ENCODE measurements around the gene RBFOX2. TPM values are rescaled to one million over a fixed set of nuclear protein-coding genes. Genes with fewer than 3 reads are reported as not detected.
A peak's percentile ranks its signal among the peaks of the same experiment; 100 is the strongest.
"Not testable (repeated sequence)": the region's sequence is repeated elsewhere in the genome, so short reads cannot be mapped to it uniquely, and the experiment has no call there.

The RBFOX2 gene
- total RNA-seq, 1 experiment from 2014 or later: 24.2 TPM

DNA sequence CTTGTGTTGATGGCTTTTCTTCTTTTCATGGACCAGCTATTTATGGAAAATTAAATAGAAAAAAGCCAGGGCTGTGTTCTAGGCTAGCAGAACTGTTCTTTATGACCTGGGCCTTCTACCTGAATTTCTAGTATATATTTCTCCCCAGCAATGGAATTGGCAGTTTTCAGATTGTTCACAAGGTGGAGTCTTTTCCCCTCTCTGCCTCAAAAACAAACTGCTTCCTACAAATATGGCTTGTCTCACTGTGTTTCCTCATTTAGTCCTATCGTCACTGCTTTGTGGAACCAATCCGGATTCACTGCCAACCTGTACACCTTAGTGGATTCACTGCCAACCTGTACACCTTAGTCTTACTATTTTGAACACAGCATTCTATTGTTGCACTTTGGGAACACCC is 316.0 kb downstream of the RBFOX2 start:
- no peaks in the 10 kb centered on the region for H3K27me3 ChIP-seq (ENCODE audit: low read length)
- H3K9ac ChIP-seq (ENCODE audit: low read length): no peak overlapping the region
- H3K79me2 ChIP-seq (ENCODE audit: low read length): no peaks in the 10 kb centered on the region
- H3K9me3 ChIP-seq (ENCODE audit: low read length): no peaks in the 10 kb centered on the region
- no peaks in the 10 kb centered on the region for H3K36me3 ChIP-seq (ENCODE audit: insufficient read depth, low read length)
- no peaks in the 10 kb centered on the region for H3K9me2 ChIP-seq (replicated peaks; ENCODE audit: insufficient read depth, low read length)
- no peak overlapping the region for H3K4me2 ChIP-seq (ENCODE audit: low read depth, low read length, poor library complexity, severe bottlenecking)
- DNase-seq: peak; percentile 75
- no peak overlapping the region for H3K27ac ChIP-seq (ENCODE audit: low read length)
- no peaks in the 10 kb centered on the region for H3K4me1 ChIP-seq (ENCODE audit: low read length)
- no peak overlapping the region for H3K4me3 ChIP-seq (ENCODE audit: low read length)
- no peaks in the 10 kb centered on the region for H4K20me1 ChIP-seq (ENCODE audit: insufficient read depth, low read depth, low read length)
- H2AFZ ChIP-seq (ENCODE audit: low read length): no peak overlapping the region

DNA sequence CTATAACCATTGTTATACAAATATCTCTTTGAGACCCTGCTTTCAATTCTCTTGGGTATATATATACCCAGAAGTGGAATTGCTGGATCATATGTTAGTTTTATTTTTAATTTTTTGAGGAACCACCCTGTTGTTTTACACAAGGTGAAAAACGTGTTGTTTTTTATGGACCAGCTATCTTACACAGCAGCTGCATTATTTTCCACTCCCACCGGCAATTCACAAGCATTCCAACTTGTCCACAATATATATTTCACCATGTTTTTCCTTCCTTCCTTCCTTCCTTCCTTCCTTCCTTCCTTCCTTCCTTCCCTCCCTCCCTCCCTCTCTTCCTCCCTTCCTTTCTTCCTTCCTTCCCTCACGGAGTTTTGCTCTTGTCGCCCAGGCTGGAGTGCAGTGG is 317.3 kb downstream of the RBFOX2 start:
- DNase-seq: no peak
- no peak overlapping the region for H2AFZ ChIP-seq (ENCODE audit: low read length)
- H3K9me2 ChIP-seq (replicated peaks; ENCODE audit: insufficient read depth, low read length): no peaks in the 10 kb centered on the region
- no peaks in the 10 kb centered on the region for H3K4me1 ChIP-seq (ENCODE audit: low read length)
- H3K9me3 ChIP-seq (ENCODE audit: low read length): no peaks in the 10 kb centered on the region
- no peak overlapping the region for H3K4me2 ChIP-seq (ENCODE audit: low read depth, low read length, poor library complexity, severe bottlenecking)
- H3K79me2 ChIP-seq (ENCODE audit: low read length): no peaks in the 10 kb centered on the region
- H3K27ac ChIP-seq (ENCODE audit: low read length): no peak overlapping the region
- no peaks in the 10 kb centered on the region for H3K36me3 ChIP-seq (ENCODE audit: insufficient read depth, low read length)
- no peak overlapping the region for H3K9ac ChIP-seq (ENCODE audit: low read length)
- H3K27me3 ChIP-seq (ENCODE audit: low read length): no peaks in the 10 kb centered on the region
- no peaks in the 10 kb centered on the region for H4K20me1 ChIP-seq (ENCODE audit: insufficient read depth, low read depth, low read length)
- no peak overlapping the region for H3K4me3 ChIP-seq (ENCODE audit: low read length)

GRCh38 chr22:35708917-35709316 is 319.7 kb downstream of the RBFOX2 start:
- Histone ChIP-seq H3K9me2 (replicated peaks; ENCODE audit: insufficient read depth, low read length) (no peaks in the 10 kb centered on the region), H3K27me3 (ENCODE audit: low read length) (no peaks in the 10 kb centered on the region), H3K27ac (ENCODE audit: low read length) (no peak overlapping the region), H3K4me2 (ENCODE audit: low read depth, low read length, poor library complexity, severe bottlenecking) (no peak overlapping the region), H3K36me3 (ENCODE audit: insufficient read depth, low read length) (no peaks in the 10 kb centered on the region), H3K4me1 (ENCODE audit: low read length) (no peaks in the 10 kb centered on the region), H3K4me3 (ENCODE audit: low read length) (no peak overlapping the region), H3K79me2 (ENCODE audit: low read length) (no peaks in the 10 kb centered on the region), H4K20me1 (ENCODE audit: insufficient read depth, low read depth, low read length) (no peaks in the 10 kb centered on the region), H2AFZ (ENCODE audit: low read length) (no peak overlapping the region), H3K9me3 (ENCODE audit: low read length) (no peaks in the 10 kb centered on the region), H3K9ac (ENCODE audit: low read length) (no peak overlapping the region)
- no peak for DNase-seq

GRCh38 chr22:35708453-35708852 is 320.2 kb downstream of the RBFOX2 start:
- Histone ChIP-seq H2AFZ (ENCODE audit: low read length) (no peak overlapping the region), H3K4me2 (ENCODE audit: low read depth, low read length, poor library complexity, severe bottlenecking) (no peak overlapping the region), H3K36me3 (ENCODE audit: insufficient read depth, low read length) (no peaks in the 10 kb centered on the region), H4K20me1 (ENCODE audit: insufficient read depth, low read depth, low read length) (no peaks in the 10 kb centered on the region), H3K4me3 (ENCODE audit: low read length) (no peak overlapping the region), H3K27me3 (ENCODE audit: low read length) (no peaks in the 10 kb centered on the region), H3K9ac (ENCODE audit: low read length) (no peak overlapping the region), H3K4me1 (ENCODE audit: low read length) (no peaks in the 10 kb centered on the region), H3K9me3 (ENCODE audit: low read length) (no peaks in the 10 kb centered on the region), H3K9me2 (replicated peaks; ENCODE audit: insufficient read depth, low read length) (no peaks in the 10 kb centered on the region), H3K79me2 (ENCODE audit: low read length) (no peaks in the 10 kb centered on the region), H3K27ac (ENCODE audit: low read length) (no peak overlapping the region)
- no peak for DNase-seq

- Histone ChIP-seq H3K4me3 (ENCODE audit: low read length) (no peak overlapping the region), H3K4me1 (ENCODE audit: low read length) (no peaks in the 10 kb centered on the region), H2AFZ (ENCODE audit: low read length) (no peak overlapping the region), H3K9me3 (ENCODE audit: low read length) (no peaks in the 10 kb centered on the region), H3K9me2 (replicated peaks; ENCODE audit: insufficient read depth, low read length) (no peaks in the 10 kb centered on the region), H3K36me3 (ENCODE audit: insufficient read depth, low read length) (no peaks in the 10 kb centered on the region), H3K79me2 (ENCODE audit: low read length) (no peaks in the 10 kb centered on the region), H3K9ac (ENCODE audit: low read length) (no peak overlapping the region), H3K27ac (ENCODE audit: low read length) (no peak overlapping the region), H3K27me3 (ENCODE audit: low read length) (no peaks in the 10 kb centered on the region), H3K4me2 (ENCODE audit: low read depth, low read length, poor library complexity, severe bottlenecking) (no peak overlapping the region), H4K20me1 (ENCODE audit: insufficient read depth, low read depth, low read length) (no peaks in the 10 kb centered on the region)
- DNase-seq: no peak
These were observed 323.5 kb downstream of the RBFOX2 start for GRCh38 chr22:35705141-35705540.

DNA sequence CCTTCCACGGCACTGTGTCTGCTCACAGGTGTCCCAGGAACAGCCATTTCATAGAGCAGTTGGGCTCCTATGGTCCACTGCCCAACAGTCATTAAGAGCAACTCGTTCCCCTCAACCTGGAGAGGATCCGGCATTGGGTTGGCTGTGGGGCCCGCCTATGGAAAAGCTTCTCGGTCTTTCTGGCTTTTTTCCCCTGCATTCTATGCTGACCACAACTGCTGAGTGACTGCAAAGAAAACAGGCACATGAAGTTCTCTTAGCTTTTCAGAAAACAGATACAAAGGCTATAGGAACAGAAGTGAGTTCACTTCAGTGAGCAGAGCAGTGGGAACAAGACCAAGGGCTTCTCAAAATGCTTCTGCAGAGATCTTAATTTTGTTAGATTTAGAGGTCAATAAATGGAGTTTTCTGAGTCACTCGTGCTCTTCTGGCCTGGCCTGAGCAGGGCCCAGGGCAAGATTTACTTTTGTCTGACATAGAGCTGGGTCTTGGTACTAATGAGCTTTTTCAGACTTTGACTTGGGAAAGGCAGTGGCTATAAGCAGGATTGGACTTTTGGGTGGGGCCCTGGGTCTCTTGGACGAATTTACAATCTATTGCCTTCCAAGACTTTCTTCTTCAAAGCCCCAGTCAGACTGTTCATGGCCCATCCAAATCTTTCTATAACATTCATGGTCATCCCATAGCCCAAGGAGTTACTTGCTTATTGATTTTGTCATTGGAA is 324.6 kb downstream of the RBFOX2 start:
- H3K9me3 ChIP-seq (ENCODE audit: low read length): no peaks in the 10 kb centered on the region
- H3K79me2 ChIP-seq (ENCODE audit: low read length): no peaks in the 10 kb centered on the region
- DNase-seq: no peak
- H3K27me3 ChIP-seq (ENCODE audit: low read length): no peaks in the 10 kb centered on the region
- H4K20me1 ChIP-seq (ENCODE audit: insufficient read depth, low read depth, low read length): no peaks in the 10 kb centered on the region
- no peak overlapping the region for H3K4me3 ChIP-seq (ENCODE audit: low read length)
- no peak overlapping the region for H3K9ac ChIP-seq (ENCODE audit: low read length)
- no peaks in the 10 kb centered on the region for H3K9me2 ChIP-seq (replicated peaks; ENCODE audit: insufficient read depth, low read length)
- H3K36me3 ChIP-seq (ENCODE audit: insufficient read depth, low read length): no peaks in the 10 kb centered on the region
- H3K27ac ChIP-seq (ENCODE audit: low read length): no peak overlapping the region
- H3K4me2 ChIP-seq (ENCODE audit: low read depth, low read length, poor library complexity, severe bottlenecking): no peak overlapping the region
- no peak overlapping the region for H2AFZ ChIP-seq (ENCODE audit: low read length)
- H3K4me1 ChIP-seq (ENCODE audit: low read length): no peaks in the 10 kb centered on the region

GRCh38 chr22:35699852-35700251 is 328.8 kb downstream of the RBFOX2 start:
- not testable (repeated sequence) for H4K20me1 ChIP-seq (ENCODE audit: insufficient read depth, low read depth, low read length); H2AFZ ChIP-seq (ENCODE audit: low read length); H3K9ac ChIP-seq (ENCODE audit: low read length); H3K27ac ChIP-seq (ENCODE audit: low read length); DNase-seq; H3K9me2 ChIP-seq (replicated peaks; ENCODE audit: insufficient read depth, low read length); H3K4me3 ChIP-seq (ENCODE audit: low read length); H3K4me1 ChIP-seq (ENCODE audit: low read length); H3K79me2 ChIP-seq (ENCODE audit: low read length); H3K27me3 ChIP-seq (ENCODE audit: low read length); H3K4me2 ChIP-seq (ENCODE audit: low read depth, low read length, poor library complexity, severe bottlenecking); H3K36me3 ChIP-seq (ENCODE audit: insufficient read depth, low read length); H3K9me3 ChIP-seq (ENCODE audit: low read length)

DNA sequence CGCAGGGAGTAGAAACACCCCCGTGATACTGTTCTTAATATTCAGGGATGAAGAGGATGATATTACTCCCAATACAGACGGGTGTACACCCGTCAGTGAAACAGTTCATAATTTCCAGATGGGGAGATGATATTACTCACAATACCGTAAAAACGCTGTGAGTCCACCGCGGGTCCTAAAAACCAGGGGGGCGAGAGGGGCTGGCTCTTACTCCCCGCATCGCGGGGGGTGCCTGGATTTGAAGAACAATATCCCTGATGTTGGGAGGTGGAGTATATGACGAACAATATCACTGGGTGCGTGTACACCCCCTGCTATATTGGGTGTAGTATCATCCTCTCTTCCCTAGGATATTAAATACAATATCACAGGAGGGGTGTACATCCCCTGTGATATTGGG is 331.5 kb downstream of the RBFOX2 start:
- Histone ChIP-seq H3K9me2 (replicated peaks; ENCODE audit: insufficient read depth, low read length) (no peaks in the 10 kb centered on the region), H2AFZ (ENCODE audit: low read length) (no peak overlapping the region), H3K27me3 (ENCODE audit: low read length) (no peaks in the 10 kb centered on the region), H3K36me3 (ENCODE audit: insufficient read depth, low read length) (no peaks in the 10 kb centered on the region), H3K9ac (ENCODE audit: low read length) (no peak overlapping the region), H3K4me1 (ENCODE audit: low read length) (no peaks in the 10 kb centered on the region), H3K9me3 (ENCODE audit: low read length) (no peaks in the 10 kb centered on the region), H3K79me2 (ENCODE audit: low read length) (no peaks in the 10 kb centered on the region), H3K4me2 (ENCODE audit: low read depth, low read length, poor library complexity, severe bottlenecking) (no peak overlapping the region), H3K27ac (ENCODE audit: low read length) (no peak overlapping the region), H4K20me1 (ENCODE audit: insufficient read depth, low read depth, low read length) (no peaks in the 10 kb centered on the region), H3K4me3 (ENCODE audit: low read length) (no peak overlapping the region)
- DNase-seq: no peak

All from Karpas-422 (cell line).